NCI-H1417 (cell line): Measurements from ENCODE around the gene GCNT2.
"Not testable (repeated sequence)": the region's sequence is repeated elsewhere in the genome, so short reads cannot be mapped to it uniquely, and the experiment has no call there.

Experiments used
- DNase-seq, 3 experiments: peaks; one replicate each; lab custom pipeline; 2025; lab: John Stamatoyannopoulos, UW

GCNT2 gene

DNA sequence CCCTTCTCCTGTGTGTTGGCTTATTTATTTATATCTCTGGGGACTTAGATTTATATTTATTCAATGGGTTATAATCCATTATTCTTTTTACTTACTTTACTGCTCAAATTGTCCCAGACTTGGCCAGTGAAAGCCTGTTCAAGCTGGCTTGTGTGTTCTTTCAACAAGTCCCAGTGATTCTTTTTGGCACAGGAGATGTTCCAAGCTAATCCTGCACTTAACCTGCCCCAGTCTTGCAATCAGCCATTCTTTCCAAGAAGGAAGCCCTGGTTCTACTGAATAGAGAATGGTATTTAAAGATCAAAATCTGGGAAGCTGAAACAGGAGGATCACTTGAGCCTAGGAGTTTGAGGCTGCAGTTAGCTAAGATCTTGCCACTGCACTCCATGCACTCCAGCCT, 26.7 kb downstream of the GCNT2 start:
- no peak for DNase-seq

- DNase-seq, result no peak
Measured at GRCh38 chr6:10550764-10551163, 29.6 kb downstream of the GCNT2 start.

- peak in 1 of 3 experiments; percentile 56 for DNase-seq
Measured at GRCh38 chr6:10552270-10552810, 31.2 kb downstream of the GCNT2 start.

- DNase-seq, result peak in 1 of 3 experiments; percentile 7
Measured at GRCh38 chr6:10553871-10554270, 32.7 kb downstream of the GCNT2 start.

DNA sequence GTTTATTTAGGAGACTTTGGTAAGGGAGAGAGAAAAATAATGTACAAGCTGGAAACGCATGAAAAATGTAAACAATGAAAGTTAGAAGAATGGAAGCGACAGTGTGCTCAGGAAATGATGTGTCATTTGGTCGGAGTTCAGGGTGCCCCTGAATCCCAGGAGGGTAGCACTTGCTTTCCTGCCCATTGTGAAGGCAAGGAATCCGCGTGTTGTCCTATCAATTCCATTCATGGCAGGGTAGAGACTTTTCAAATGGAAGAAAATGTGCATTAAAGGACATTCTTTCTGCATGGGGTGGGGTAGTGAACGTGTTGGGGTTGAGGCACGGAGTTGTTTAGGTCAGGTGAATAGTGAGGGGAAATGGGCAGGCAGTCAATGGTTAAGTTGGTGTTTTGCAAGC, 33.7 kb downstream of the GCNT2 start:
- no peak for DNase-seq

- peak; percentile 76 to 88 (median 78) for DNase-seq
Measured at GRCh38 chr6:10555625-10556309, 34.6 kb downstream of the GCNT2 start.

- DNase-seq, result peak in 2 of 3 experiments; percentile 63 to 78
Measured at GRCh38 chr6:10556589-10556988, 35.4 kb downstream of the GCNT2 start.

DNA sequence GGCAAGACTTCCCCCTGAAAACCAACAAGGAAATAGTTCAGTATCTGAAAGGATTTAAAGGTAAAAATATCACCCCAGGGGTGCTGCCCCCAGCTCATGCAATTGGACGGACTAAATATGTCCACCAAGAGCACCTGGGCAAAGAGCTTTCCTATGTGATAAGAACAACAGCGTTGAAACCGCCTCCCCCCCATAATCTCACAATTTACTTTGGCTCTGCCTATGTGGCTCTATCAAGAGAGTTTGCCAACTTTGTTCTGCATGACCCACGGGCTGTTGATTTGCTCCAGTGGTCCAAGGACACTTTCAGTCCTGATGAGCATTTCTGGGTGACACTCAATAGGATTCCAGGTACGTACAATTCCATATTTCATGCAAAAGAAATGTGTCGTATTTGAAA, 35.8 kb downstream of the GCNT2 start:
- peak in 1 of 3 experiments; percentile 63 for DNase-seq

- DNase-seq, result peak in 1 of 3 experiments; percentile 55
Measured at GRCh38 chr6:10557913-10558312, 36.8 kb downstream of the GCNT2 start.

GRCh38 chr6:10558565-10558964, 37.4 kb downstream of the GCNT2 start:
- peak in 2 of 3 experiments; percentile 50 to 87 for DNase-seq

DNA sequence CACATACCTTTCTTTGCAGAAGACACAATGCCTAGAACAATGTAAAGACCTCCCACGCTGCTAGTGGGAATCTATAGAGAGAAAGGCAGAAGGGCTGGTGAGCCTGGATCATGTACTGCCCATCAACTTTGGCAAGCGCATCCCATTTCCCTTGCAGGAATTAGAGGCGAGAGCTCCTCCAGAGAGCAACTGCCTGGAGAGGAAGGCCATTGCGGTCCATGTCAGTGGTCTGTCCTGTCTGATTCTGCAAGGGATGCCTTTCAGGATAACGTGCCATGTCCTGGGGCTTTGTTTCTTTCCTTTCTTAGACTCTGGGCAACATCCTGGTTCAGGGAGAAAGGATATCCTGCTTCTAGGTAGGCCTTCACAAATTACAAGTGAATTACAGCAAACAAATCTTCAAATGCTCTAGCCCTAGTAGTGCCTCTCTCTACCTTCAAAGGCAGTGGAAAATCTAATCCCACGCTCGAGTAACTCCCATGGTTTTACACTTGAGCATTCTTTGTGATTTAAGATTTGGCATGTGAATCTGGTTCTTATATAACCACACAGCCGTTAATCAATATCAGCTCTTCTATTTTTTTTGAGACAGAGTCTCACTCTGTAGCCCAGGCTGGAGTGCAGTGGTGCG, 38.5 kb downstream of the GCNT2 start:
- DNase-seq, result peak in 1 of 3 experiments; percentile 43

GRCh38 chr6:10561611-10562199, 40.6 kb downstream of the GCNT2 start:
- DNase-seq, result no peak

- DNase-seq, result no peak
Measured at GRCh38 chr6:10564975-10565673, 44.0 kb downstream of the GCNT2 start.

GRCh38 chr6:10565913-10566312, 44.8 kb downstream of the GCNT2 start:
- no peak for DNase-seq

DNA sequence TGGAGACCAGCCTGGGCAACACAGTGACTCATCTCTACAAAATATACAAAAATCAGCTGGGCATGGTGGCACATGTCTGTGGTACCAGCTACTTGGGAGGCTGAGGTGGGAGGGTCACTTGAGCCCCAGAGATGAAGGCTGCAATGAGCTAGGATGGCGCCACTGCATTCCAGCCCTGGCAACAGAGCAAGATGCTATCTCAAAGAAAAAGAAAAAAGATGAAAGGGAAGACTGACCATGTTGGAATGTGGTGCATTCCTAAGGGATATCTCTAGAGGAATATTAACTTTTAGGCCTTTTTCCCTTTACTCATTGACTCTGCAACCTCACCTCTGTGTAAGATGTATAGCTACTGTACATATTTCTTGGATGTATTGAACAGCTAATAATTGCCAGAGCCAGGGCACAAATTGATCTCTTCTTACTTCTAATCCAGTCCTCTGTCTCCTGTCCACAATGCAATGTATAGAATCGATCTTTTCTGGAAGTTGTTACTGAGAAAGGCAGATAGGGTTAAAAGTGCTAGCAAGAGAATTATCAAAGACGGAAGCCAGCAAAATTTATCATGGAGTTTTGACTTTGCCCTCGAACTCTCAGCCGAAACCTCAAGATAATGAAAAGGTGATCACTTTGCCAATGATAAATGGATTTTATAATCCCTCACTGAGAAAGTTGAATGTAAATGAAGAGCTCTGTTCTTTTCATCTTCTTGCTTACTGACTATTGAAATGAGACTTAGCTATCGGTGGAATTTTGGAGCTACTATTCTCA, 46.3 kb downstream of the GCNT2 start:
- no peak for DNase-seq

GRCh38 chr6:10569392-10570127, 48.4 kb downstream of the GCNT2 start:
- no peak for DNase-seq

- DNase-seq, result not testable (repeated sequence)
Measured at GRCh38 chr6:10575519-10575918, 54.4 kb downstream of the GCNT2 start.

- no peak for DNase-seq
Measured at GRCh38 chr6:10576226-10576625, 55.1 kb downstream of the GCNT2 start.

DNA sequence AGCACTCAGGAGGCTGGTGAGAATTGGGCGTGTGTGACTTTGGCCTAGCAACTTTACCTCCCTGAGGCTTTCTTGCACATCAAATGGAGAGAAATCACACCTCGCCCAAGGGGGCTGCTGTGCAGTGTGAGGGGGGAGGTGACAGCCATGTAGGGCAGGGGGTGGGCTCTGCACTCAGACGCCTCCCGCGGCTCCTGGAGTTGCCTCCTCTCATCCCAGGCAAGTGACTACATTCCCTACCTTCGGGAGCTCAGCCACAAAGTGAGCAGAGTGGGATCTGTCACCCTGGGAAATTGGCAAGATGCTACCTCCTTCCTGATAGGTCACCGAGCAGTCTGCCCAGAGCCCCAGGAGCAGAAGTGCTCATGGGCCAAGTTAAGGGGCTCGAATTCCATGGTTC, 56.0 kb downstream of the GCNT2 start:
- no peak for DNase-seq

- no peak for DNase-seq
Measured at GRCh38 chr6:10578723-10579122, 57.6 kb downstream of the GCNT2 start.

GRCh38 chr6:10579803-10580202, 58.7 kb downstream of the GCNT2 start:
- DNase-seq, result no peak
